OCI-LY1 (cell line): ENCODE data around the gene MOB3A.

ENCODE experiments used
- EZH2 ChIP-seq: fragments of 200-600 bp; sonication (generic), shearing (Covaris generic); IDR thresholded peaks from 2 replicates; pipeline ENCODE4 v1.8.0; 2017; ENCODE audit warnings: borderline replicate concordance, mixed run types, mild to moderate bottlenecking, antibody characterized with exemption, low read length, moderate library complexity, mixed read lengths
- TF ChIP-seq, protein P1 (sequence below): fragments of 200-600 bp; sonication (generic), shearing (Covaris generic); IDR thresholded peaks from 2 replicates; pipeline ENCODE4 v1.5.1; 2017; ENCODE audit warnings: mild to moderate bottlenecking, antibody characterized with exemption, low read length, moderate library complexity, mixed read lengths

DNA sequence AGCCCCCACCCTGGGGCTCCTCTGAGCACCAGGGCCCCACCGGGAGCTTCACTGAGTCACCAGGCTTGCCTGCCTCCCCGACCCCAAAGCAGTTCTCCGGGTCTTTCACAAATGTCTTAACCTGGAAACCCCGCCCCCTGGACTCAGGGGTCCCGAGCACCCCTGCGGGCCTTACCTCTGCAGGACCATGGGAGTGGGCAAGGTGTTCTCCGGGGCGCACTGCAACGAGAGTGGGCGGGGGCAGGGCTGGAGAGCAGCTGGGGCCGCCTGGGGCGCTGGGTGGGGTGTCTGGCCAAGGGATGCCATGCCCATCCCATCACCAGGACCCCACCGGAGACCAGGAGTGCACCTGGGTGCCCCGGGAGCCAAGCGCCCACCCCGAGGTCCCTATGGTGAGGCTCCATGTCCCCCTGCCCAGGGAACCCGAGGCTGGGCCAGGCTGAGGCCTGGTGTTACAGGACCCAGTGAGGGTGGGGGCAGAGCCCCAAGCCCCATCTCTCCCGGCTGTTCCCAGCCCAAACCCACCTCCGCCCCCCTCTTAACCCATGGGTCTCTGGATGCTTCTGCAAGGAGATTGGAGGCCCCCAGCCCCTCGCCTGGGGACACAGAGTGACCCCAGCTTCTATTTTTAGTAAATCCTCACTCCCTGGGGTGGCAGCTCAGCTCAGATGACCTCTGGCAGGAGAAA, 56.0 kb downstream of the MOB3A start:
- TF ChIP-seq, protein P1, sequence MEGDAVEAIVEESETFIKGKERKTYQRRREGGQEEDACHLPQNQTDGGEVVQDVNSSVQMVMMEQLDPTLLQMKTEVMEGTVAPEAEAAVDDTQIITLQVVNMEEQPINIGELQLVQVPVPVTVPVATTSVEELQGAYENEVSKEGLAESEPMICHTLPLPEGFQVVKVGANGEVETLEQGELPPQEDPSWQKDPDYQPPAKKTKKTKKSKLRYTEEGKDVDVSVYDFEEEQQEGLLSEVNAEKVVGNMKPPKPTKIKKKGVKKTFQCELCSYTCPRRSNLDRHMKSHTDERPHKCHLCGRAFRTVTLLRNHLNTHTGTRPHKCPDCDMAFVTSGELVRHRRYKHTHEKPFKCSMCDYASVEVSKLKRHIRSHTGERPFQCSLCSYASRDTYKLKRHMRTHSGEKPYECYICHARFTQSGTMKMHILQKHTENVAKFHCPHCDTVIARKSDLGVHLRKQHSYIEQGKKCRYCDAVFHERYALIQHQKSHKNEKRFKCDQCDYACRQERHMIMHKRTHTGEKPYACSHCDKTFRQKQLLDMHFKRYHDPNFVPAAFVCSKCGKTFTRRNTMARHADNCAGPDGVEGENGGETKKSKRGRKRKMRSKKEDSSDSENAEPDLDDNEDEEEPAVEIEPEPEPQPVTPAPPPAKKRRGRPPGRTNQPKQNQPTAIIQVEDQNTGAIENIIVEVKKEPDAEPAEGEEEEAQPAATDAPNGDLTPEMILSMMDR = no peak
- no peak for TF ChIP-seq EZH2
